ENCODE data around the gene WHRN.

The WHRN gene

GRCh38 chr9:114515528-114515927, 10.3 kb upstream of the WHRN start:
- DNase-seq (ENCODE audit: low read depth), result no peak
- TF ChIP-seq CTCF (conservative IDR thresholded peaks at IDR 0.05; ENCODE audit: low read depth, low read length), result no peak
- no peak overlapping the region for H3K4me3 ChIP-seq (ENCODE audit: low read depth, low read length)

GRCh38 chr9:114513959-114514267, 8.6 kb upstream of the WHRN start:
- TF ChIP-seq CTCF (conservative IDR thresholded peaks at IDR 0.05; ENCODE audit: low read depth, low read length), result no peak
- no peak overlapping the region for H3K4me3 ChIP-seq (ENCODE audit: low read depth, low read length)
- DNase-seq (ENCODE audit: low read depth), result no peak

- H3K4me3 ChIP-seq (ENCODE audit: low read depth, low read length), result no peak overlapping the region
- TF ChIP-seq CTCF (conservative IDR thresholded peaks at IDR 0.05; ENCODE audit: low read depth, low read length), result no peak
- DNase-seq (ENCODE audit: low read depth), result no peak
Observed at GRCh38 chr9:114513055-114513958, 8.0 kb upstream of the WHRN start.

GRCh38 chr9:114511978-114512874, 7.0 kb upstream of the WHRN start:
- no peak overlapping the region for H3K4me3 ChIP-seq (ENCODE audit: low read depth, low read length)
- TF ChIP-seq CTCF (conservative IDR thresholded peaks at IDR 0.05; ENCODE audit: low read depth, low read length), result no peak
- DNase-seq (ENCODE audit: low read depth), result no peak

GRCh38 chr9:114507726-114508125, 2.5 kb upstream of the WHRN start:
- peak; percentile 67 for DNase-seq (ENCODE audit: low read depth)
- TF ChIP-seq CTCF (conservative IDR thresholded peaks at IDR 0.05; ENCODE audit: low read depth, low read length), result peak; percentile 62
- no peak overlapping the region for H3K4me3 ChIP-seq (ENCODE audit: low read depth, low read length)

GRCh38 chr9:114506082-114506390, 763 bp upstream of the WHRN start:
- TF ChIP-seq CTCF (conservative IDR thresholded peaks at IDR 0.05; ENCODE audit: low read depth, low read length), result no peak
- no peak for DNase-seq (ENCODE audit: low read depth)
- H3K4me3 ChIP-seq (ENCODE audit: low read depth, low read length), result peak overlapping the region; percentile 70

All from choroid plexus epithelial cell (primary cell).